Midbrain (tissue), 1 donor: Measurements from ENCODE around the gene NLRP14.
A peak's percentile ranks its signal among the peaks of the same experiment; 100 is the strongest.

Source experiments
- DNase-seq: peaks from one replicate; lab custom pipeline; 2025; lab: John Stamatoyannopoulos, UW

NLRP14 gene

GRCh38 chr11:7057641-7058040, 37.4 kb downstream of the NLRP14 start:
- DNase-seq: no peak

- no peak for DNase-seq
Measured at GRCh38 chr11:7060868-7061267, 40.6 kb downstream of the NLRP14 start.

GRCh38 chr11:7062534-7062933, 42.3 kb downstream of the NLRP14 start:
- no peak for DNase-seq

GRCh38 chr11:7072401-7073028, 52.2 kb downstream of the NLRP14 start:
- DNase-seq: no peak

- DNase-seq: no peak
Measured at GRCh38 chr11:7077101-7077500, 56.8 kb downstream of the NLRP14 start.

GRCh38 chr11:7079545-7080135, 59.4 kb downstream of the NLRP14 start:
- DNase-seq: no peak

- DNase-seq: no peak
Measured at GRCh38 chr11:7080900-7081299, 60.6 kb downstream of the NLRP14 start.

GRCh38 chr11:7081441-7081840, 61.2 kb downstream of the NLRP14 start:
- DNase-seq: no peak

GRCh38 chr11:7088921-7089320, 68.6 kb downstream of the NLRP14 start, which contains the start of gene RBMXL2:
TSS of gene RBMXL2 (plus strand) at chr11:7088998. CDS start at chr11:7089121, 123 bp downstream.
- no peak for DNase-seq

GRCh38 chr11:7089328-7090251, 69.3 kb downstream of the NLRP14 start:
- no peak for DNase-seq

GRCh38 chr11:7098235-7098832, 78.1 kb downstream of the NLRP14 start:
- DNase-seq: peak; percentile 68

- no peak for DNase-seq
Measured at GRCh38 chr11:7115780-7116179, 95.5 kb downstream of the NLRP14 start.

- DNase-seq: no peak
Measured at GRCh38 chr11:7116370-7116769, 96.1 kb downstream of the NLRP14 start.
